PC-9 (cell line): ENCODE results near the gene MALAT1. TPM values are rescaled to one million over a fixed set of nuclear protein-coding genes. Genes with fewer than 3 reads are reported as not detected.
A peak's percentile ranks its signal among the peaks of the same experiment; 100 is the strongest.

Experiments
- BruUV-seq: library from RNA; stranded (reverse); fragments of 400-500 nt; replicated peaks from 2 replicates; lab custom pipeline; 2021; lab: Mats Ljungman, UMichigan
- CTCF ChIA-PET: fragments of 300-600 bp; sonication (Branson Sonifier 250); formaldehyde crosslinking; loops from one replicate; lab custom pipeline; 2022; ENCODE audit warnings: antibody characterized with exemption; lab: Charles Lee
- POLR2A ChIA-PET: fragments of 300-600 bp; sonication (Branson Sonifier 250); formaldehyde crosslinking; loops from one replicate; lab custom pipeline; 2022; ENCODE audit warnings: antibody characterized with exemption; ENCODE audit not compliant: unreplicated experiment; lab: Charles Lee
- DNase-seq, 2 experiments: peaks; one replicate each; pipeline versions ENCODE4 v3.0.0 to v3.0.0-alpha.2; 2015 to 2022; ENCODE audit warnings: mixed read lengths in 1 of 2
- H2AFZ ChIP-seq: fragments of 200-600 bp; sonication (generic); 2 replicates; pipeline ENCODE4 v1.8.1; 2017; ENCODE audit warnings: antibody characterized with exemption
- H3F3A ChIP-seq: fragments of 200-600 bp; sonication (generic); 2 replicates; pipeline ENCODE4 v1.8.1; 2017; ENCODE audit warnings: antibody characterized with exemption, mild to moderate bottlenecking, low read depth; ENCODE audit not compliant: insufficient read depth
- H3K27ac ChIP-seq: fragments of 200-600 bp; sonication (generic); 2 replicates; pipeline ENCODE4 v1.6.1; 2016; ENCODE audit warnings: mixed run types
- H3K27me3 ChIP-seq: fragments of 200-600 bp; sonication (generic); 2 replicates; pipeline ENCODE4 v1.6.1; 2016; ENCODE audit warnings: low read depth, mixed run types; ENCODE audit not compliant: insufficient read depth
- H3K36me3 ChIP-seq: fragments of 200-600 bp; sonication (generic); 2 replicates; pipeline ENCODE4 v1.6.1; 2016; ENCODE audit warnings: low read depth, mixed run types
- H3K4me1 ChIP-seq: fragments of 200-600 bp; sonication (generic); replicated peaks from 2 replicates; pipeline ENCODE4 v1.6.1; 2016; ENCODE audit warnings: mixed run types; ENCODE audit not compliant: insufficient read depth
- H3K4me2 ChIP-seq: fragments of 200-600 bp; sonication (generic); 2 replicates; pipeline ENCODE4 v1.6.1; 2017; ENCODE audit warnings: mixed run types
- H3K4me3 ChIP-seq: fragments of 200-600 bp; sonication (generic); 2 replicates; pipeline ENCODE4 v1.6.1; 2016; ENCODE audit warnings: mixed run types
- H3K79me2 ChIP-seq: fragments of 200-600 bp; sonication (generic); 2 replicates; pipeline ENCODE4 v1.6.1; 2017; ENCODE audit warnings: low read depth, mixed run types
- H3K9me2 ChIP-seq: fragments of 200-600 bp; sonication (generic); 2 replicates; pipeline ENCODE4 v1.8.1; 2017; ENCODE audit warnings: mild to moderate bottlenecking; ENCODE audit not compliant: insufficient read depth
- H3K9me3 ChIP-seq: fragments of 200-600 bp; sonication (generic); 2 replicates; pipeline ENCODE4 v1.8.1; 2016; ENCODE audit warnings: low read depth; ENCODE audit not compliant: insufficient read depth
- H4K20me1 ChIP-seq: fragments of 200-600 bp; sonication (generic); 2 replicates; pipeline ENCODE4 v1.8.1; 2017; ENCODE audit not compliant: insufficient read depth
- EZH2 ChIP-seq: fragments of 200-600 bp; sonication (generic); IDR thresholded peaks from 2 replicates; pipeline ENCODE4 v1.8.0; 2017; ENCODE audit warnings: antibody characterized with exemption, low read depth
- intact Hi-C: fragments of 100-400 bp; cut with micrococcal nuclease; formaldehyde crosslinking; loops from one replicate; pipeline ENCODE4 v1.10.0; 2022; ENCODE audit not compliant: unreplicated experiment
- total RNA-seq: library from RNA; stranded (reverse); gene quantifications from 2 replicates; pipeline ENCODE4 v1.2.3, GENCODE V29; 2021
- TF ChIP-seq, protein P1 (sequence below): fragments of 200-600 bp; sonication (generic); conservative IDR thresholded peaks from 2 replicates; pipeline ENCODE4 v1.6.1; 2017; ENCODE audit warnings: mixed run types, antibody characterized with exemption, mild to moderate bottlenecking, moderate library complexity

The MALAT1 gene
- total RNA-seq, 1 experiment from 2014 or later = 6,494 TPM

DNA sequence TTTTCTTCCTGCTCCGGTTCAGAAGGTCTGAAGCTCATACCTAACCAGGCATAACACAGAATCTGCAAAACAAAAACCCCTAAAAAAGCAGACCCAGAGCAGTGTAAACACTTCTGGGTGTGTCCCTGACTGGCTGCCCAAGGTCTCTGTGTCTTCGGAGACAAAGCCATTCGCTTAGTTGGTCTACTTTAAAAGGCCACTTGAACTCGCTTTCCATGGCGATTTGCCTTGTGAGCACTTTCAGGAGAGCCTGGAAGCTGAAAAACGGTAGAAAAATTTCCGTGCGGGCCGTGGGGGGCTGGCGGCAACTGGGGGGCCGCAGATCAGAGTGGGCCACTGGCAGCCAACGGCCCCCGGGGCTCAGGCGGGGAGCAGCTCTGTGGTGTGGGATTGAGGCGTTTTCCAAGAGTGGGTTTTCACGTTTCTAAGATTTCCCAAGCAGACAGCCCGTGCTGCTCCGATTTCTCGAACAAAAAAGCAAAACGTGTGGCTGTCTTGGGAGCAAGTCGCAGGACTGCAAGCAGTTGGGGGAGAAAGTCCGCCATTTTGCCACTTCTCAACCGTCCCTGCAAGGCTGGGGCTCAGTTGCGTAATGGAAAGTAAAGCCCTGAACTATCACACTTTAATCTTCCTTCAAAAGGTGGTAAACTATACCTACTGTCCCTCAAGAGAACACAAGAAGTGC is 661 bp upstream of the MALAT1 start:
- Histone ChIP-seq H3K9me2 (no peaks in the 10 kb centered on the region), H3K27ac (peak overlapping the region; percentile 97), H4K20me1 (peaks cover 39% of the 10 kb centered on the region), H3K4me1 (peaks cover 33% of the 10 kb centered on the region), H3K79me2 (peaks cover 61% of the 10 kb centered on the region), H3K4me3 (peak overlapping the region; percentile 99), H3K27me3 (no peaks in the 10 kb centered on the region), H2AFZ (peak overlapping the region; percentile 79), H3F3A (peaks cover 75% of the 10 kb centered on the region), H3K4me2 (peak overlapping the region; percentile 99), H3K9me3 (no peaks in the 10 kb centered on the region), H3K36me3 (peaks cover 33% of the 10 kb centered on the region)
- intact Hi-C loops = loop anchor here (2.0 to 10.0 kb wide), 3 partner anchors 41 to 287 kb away; partner anchors contain the start of genes AP5B1 and OVOL1
- CTCF ChIA-PET = interaction anchor here (1.1 kb wide), 2 partner anchors 21 to 223 kb away, joined by 3 read pairs; no protein-coding TSS in a partner anchor
- DNase-seq = peak in 1 of 2 experiments; percentile 65
- BruUV-seq = TSS peak; percentile 37
- POLR2A ChIA-PET = interaction anchor here (0.6 to 2.8 kb wide), 21 partner anchors 9 to 1142 kb away, joined by 3 to 41 read pairs (median 8); partner anchors contain the start of gene NEAT1
- no peak for TF ChIP-seq EZH2
- TF ChIP-seq, protein P1, sequence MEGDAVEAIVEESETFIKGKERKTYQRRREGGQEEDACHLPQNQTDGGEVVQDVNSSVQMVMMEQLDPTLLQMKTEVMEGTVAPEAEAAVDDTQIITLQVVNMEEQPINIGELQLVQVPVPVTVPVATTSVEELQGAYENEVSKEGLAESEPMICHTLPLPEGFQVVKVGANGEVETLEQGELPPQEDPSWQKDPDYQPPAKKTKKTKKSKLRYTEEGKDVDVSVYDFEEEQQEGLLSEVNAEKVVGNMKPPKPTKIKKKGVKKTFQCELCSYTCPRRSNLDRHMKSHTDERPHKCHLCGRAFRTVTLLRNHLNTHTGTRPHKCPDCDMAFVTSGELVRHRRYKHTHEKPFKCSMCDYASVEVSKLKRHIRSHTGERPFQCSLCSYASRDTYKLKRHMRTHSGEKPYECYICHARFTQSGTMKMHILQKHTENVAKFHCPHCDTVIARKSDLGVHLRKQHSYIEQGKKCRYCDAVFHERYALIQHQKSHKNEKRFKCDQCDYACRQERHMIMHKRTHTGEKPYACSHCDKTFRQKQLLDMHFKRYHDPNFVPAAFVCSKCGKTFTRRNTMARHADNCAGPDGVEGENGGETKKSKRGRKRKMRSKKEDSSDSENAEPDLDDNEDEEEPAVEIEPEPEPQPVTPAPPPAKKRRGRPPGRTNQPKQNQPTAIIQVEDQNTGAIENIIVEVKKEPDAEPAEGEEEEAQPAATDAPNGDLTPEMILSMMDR = 0 out of 2 replicates have a peak, but pooled peaks have one; percentile 7

- H3K79me2 ChIP-seq = peaks cover 66% of the 10 kb centered on the region
- peak overlapping the region; percentile 99 for H3K4me3 ChIP-seq
- BruUV-seq = no TSS peak
- H3K27me3 ChIP-seq = no peaks in the 10 kb centered on the region
- peaks cover 33% of the 10 kb centered on the region for H3K4me1 ChIP-seq
- intact Hi-C loops = loop anchor here (2.0 to 10.0 kb wide), 3 partner anchors 41 to 286 kb away; partner anchors contain the start of genes AP5B1 and OVOL1
- H3K27ac ChIP-seq = peak overlapping the region; percentile 97
- H3K9me3 ChIP-seq = no peaks in the 10 kb centered on the region
- ChIA-PET CTCF (interaction anchor here (0.5 to 1.4 kb wide), 4 partner anchors 10 to 223 kb away, joined by 3 to 5 read pairs (median 4); no protein-coding TSS in a partner anchor), POLR2A (interaction anchor here (0.6 to 2.8 kb wide), 24 partner anchors 9 to 1098 kb away, joined by 3 to 41 read pairs (median 7); partner anchors contain the start of genes NEAT1 and PCNX3)
- TF ChIP-seq EZH2 = no peak
- TF ChIP-seq, protein P1 = no peak
- H4K20me1 ChIP-seq = peaks cover 43% of the 10 kb centered on the region
- peak overlapping the region; percentile 99 for H3K4me2 ChIP-seq
- no peaks in the 10 kb centered on the region for H3K9me2 ChIP-seq
- peaks cover 75% of the 10 kb centered on the region for H3F3A ChIP-seq
- H3K36me3 ChIP-seq = peaks cover 37% of the 10 kb centered on the region
- DNase-seq = no peak
- peak overlapping the region; percentile 79 for H2AFZ ChIP-seq
Observed at GRCh38 chr11:65498727-65498976, 193 bp upstream of the MALAT1 start.

DNA sequence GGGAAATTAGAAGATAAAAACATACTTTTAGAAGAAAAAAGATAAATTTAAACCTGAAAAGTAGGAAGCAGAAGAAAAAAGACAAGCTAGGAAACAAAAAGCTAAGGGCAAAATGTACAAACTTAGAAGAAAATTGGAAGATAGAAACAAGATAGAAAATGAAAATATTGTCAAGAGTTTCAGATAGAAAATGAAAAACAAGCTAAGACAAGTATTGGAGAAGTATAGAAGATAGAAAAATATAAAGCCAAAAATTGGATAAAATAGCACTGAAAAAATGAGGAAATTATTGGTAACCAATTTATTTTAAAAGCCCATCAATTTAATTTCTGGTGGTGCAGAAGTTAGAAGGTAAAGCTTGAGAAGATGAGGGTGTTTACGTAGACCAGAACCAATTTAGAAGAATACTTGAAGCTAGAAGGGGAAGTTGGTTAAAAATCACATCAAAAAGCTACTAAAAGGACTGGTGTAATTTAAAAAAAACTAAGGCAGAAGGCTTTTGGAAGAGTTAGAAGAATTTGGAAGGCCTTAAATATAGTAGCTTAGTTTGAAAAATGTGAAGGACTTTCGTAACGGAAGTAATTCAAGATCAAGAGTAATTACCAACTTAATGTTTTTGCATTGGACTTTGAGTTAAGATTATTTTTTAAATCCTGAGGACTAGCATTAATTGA is 1.0 kb downstream of the MALAT1 start:
- no TSS peak for BruUV-seq
- peaks cover 55% of the 10 kb centered on the region for H4K20me1 ChIP-seq
- intact Hi-C loops = loop anchor here (2.0 to 10.0 kb wide), 3 partner anchors 43 to 285 kb away; partner anchors contain the start of genes AP5B1 and OVOL1

More for the DNA sequence above, 1.0 kb downstream of the MALAT1 start:
- TF ChIP-seq EZH2 = no peak
- TF ChIP-seq, protein P1 = no peak
- H3K79me2 ChIP-seq = peaks cover 78% of the 10 kb centered on the region
- H3K9me2 ChIP-seq = no peaks in the 10 kb centered on the region
- H3K36me3 ChIP-seq = peaks cover 49% of the 10 kb centered on the region
- no peak for DNase-seq
- H3F3A ChIP-seq = peaks cover 75% of the 10 kb centered on the region
- H3K4me2 ChIP-seq = peak overlapping the region; percentile 99
- H2AFZ ChIP-seq = no peak overlapping the region
- H3K4me3 ChIP-seq = peak overlapping the region; percentile 99
- H3K9me3 ChIP-seq = no peaks in the 10 kb centered on the region
- no peaks in the 10 kb centered on the region for H3K27me3 ChIP-seq
- POLR2A ChIA-PET = interaction anchor here (0.5 to 2.8 kb wide), 21 partner anchors 8 to 1315 kb away, joined by 3 to 41 read pairs (median 6); partner anchors contain the start of genes FIBP, NEAT1 and PCNX3
- CTCF ChIA-PET = interaction anchor here (0.6 to 1.4 kb wide), 4 partner anchors 26 to 1528 kb away, joined by 3 to 13 read pairs (median 4); no protein-coding TSS in a partner anchor
- H3K27ac ChIP-seq = peak overlapping the region; percentile 97
- peaks cover 34% of the 10 kb centered on the region for H3K4me1 ChIP-seq
